ENCODE measurements around the gene NSL1.
"Not testable (repeated sequence)": the region's sequence is repeated elsewhere in the genome, so short reads cannot be mapped to it uniquely, and the experiment has no call there.

NSL1 gene

GRCh38 chr1:212791676-212792395 is at the start of gene NSL1, which contains the start of gene TATDN3:
NSL1 (minus strand) TSS chr1:212791777; CDS start chr1:212791763, 14 bp downstream.
TATDN3 (plus strand) TSS chr1:212791894; CDS start chr1:212791922, 28 bp downstream.
- peak; percentile 47 for DNase-seq

- no peak for DNase-seq
Observed at GRCh38 chr1:212838145-212838544, 46.6 kb upstream of the NSL1 start.

- not testable (repeated sequence) for DNase-seq
Observed at GRCh38 chr1:212833211-212834207, 41.9 kb upstream of the NSL1 start.

- no peak for DNase-seq
Observed at GRCh38 chr1:212828395-212828794, 36.8 kb upstream of the NSL1 start.

- no peak for DNase-seq
Observed at GRCh38 chr1:212827831-212828278, 36.3 kb upstream of the NSL1 start.

GRCh38 chr1:212827171-212827776 is 35.7 kb upstream of the NSL1 start:
- no peak for DNase-seq

- DNase-seq, result no peak
Observed at GRCh38 chr1:212825798-212826452, 34.3 kb upstream of the NSL1 start.

- no peak for DNase-seq
Observed at GRCh38 chr1:212824201-212824600, 32.6 kb upstream of the NSL1 start.

GRCh38 chr1:212822956-212823355 is 31.4 kb upstream of the NSL1 start:
- DNase-seq, result no peak

GRCh38 chr1:212820969-212821368 is 29.4 kb upstream of the NSL1 start:
- DNase-seq, result no peak

- DNase-seq, result no peak
Observed at GRCh38 chr1:212819726-212820125, 28.1 kb upstream of the NSL1 start.

GRCh38 chr1:212816567-212817278 is 25.1 kb upstream of the NSL1 start:
- no peak for DNase-seq

GRCh38 chr1:212814537-212815334 is 23.2 kb upstream of the NSL1 start:
- DNase-seq, result peak; percentile 85

- DNase-seq, result no peak
Observed at GRCh38 chr1:212805767-212806166, 14.2 kb upstream of the NSL1 start.

- no peak for DNase-seq
Observed at GRCh38 chr1:212797681-212798080, 6.1 kb upstream of the NSL1 start.

- DNase-seq, result no peak
Observed at GRCh38 chr1:212794561-212795014, 3.0 kb upstream of the NSL1 start.

GRCh38 chr1:212792396-212792908 is 875 bp upstream of the NSL1 start:
- DNase-seq, result no peak

- no peak for DNase-seq
Observed at GRCh38 chr1:212791261-212791675, 309 bp downstream of the NSL1 start.

GRCh38 chr1:212785871-212786270 is 5.7 kb downstream of the NSL1 start:
- DNase-seq, result no peak

GRCh38 chr1:212783976-212784375 is 7.6 kb downstream of the NSL1 start:
- DNase-seq, result no peak

Measured in NCI-H1417 treated with DMSO at 0.1 percent for 48 hours (cell line).